Measurements from ENCODE around the gene KRT31.
"Not testable (repeated sequence)": the region's sequence is repeated elsewhere in the genome, so short reads cannot be mapped to it uniquely, and the experiment has no call there.

KRT31 gene

DNA sequence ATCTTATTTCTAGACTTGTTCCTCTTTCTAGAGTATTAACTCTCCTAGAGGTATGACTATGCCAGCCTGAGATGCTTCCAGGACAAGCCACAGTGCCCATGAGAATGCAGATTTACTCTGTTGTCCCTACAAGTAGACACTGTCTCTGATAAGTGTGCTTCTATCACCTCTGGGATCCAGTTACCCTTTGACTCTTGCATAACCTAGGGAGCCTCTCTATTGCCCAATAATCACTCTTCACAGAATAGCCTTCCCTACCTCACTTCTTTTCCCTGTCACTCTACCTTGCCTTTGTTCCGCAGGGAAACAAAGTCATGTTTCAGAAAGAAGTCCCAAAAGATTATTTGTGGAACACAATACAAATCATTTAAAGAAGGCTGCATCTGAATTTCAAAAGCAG, 13.7 kb downstream of the KRT31 start:
- DNase-seq, result no peak

DNA sequence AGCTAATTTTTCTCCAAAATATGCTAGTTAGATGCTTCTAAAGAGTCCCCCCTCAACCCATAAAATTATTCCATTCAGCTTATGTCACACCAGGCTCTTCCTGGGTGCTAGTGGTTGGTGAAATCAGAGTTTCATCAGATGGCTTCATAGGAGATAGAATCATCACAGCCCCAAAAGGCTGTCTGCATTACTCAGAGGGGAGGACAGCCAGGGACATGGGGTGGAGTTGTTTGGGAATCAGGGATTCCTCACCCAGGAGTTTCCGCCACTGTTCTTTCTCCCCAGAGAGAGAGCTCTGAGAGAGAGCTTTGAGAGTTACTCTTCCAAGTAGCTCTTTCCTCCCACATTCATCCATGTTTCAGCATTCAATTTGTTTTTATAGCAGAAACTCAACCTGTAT, 15.0 kb downstream of the KRT31 start:
- no peak for DNase-seq

DNA sequence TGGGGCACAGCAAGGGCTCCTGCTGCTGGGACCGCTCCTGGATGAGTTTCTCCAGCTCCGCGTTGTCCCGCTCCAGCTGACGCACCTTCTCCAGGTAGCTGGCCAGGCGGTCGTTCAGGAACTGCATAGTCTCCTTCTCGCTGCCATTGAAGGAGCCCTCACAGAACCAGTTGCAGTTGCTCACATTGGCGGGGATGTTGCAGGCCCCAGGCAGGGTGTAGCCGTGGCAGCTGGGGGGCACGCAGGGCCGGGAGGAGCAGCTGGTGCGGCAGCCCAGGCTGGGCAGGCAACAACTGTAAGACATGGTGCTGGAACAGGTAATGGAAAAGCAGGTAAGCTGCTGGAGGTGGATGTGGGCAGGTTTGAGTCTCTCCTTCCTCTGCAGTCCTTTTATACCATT, 15.5 kb downstream of the KRT31 start, which contains the start of gene KRT34:
TSS of gene KRT34 (minus strand) at position 364 of the 400 bp plus-strand sequence. CDS start at position 304, 60 bp downstream.
- DNase-seq, result not testable (repeated sequence)

DNA sequence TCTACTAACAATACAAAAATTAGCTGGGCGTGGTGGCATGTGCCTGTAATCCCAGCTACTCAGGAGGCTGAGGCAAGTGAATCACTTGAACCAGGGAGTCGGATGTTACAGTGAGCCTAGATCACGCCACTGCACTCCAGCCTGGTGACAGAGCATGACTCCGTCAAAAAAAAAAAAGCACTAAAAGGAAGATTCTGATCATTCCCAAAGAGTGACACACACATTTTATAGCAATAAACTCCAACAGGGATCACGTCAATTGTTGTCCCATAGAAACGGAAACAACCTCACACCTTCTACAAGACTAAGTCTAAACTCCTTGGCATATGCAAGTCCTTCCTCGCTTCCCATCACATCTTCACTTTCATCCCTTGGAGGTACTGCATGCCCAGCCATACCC, 17.3 kb downstream of the KRT31 start:
- DNase-seq, result not testable (repeated sequence)

DNA sequence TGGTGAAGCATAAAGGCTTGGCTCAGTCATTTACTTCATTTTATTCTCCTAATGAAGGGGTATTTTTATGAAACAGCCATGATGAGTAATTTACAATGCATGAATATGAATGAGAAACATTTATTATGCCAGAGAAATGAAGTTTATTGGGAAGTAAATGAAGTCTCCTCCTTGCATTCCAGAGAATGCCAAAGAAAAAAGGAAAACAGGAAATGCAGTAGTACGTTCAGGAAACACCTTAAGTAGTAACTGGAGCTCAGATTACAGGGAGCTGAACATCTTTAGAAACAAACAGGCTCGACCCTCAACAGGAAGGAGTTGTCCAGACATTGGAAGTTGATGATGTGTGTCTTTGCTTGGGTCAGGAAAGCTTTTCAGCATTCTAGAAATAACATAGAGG, 19.9 kb downstream of the KRT31 start:
- DNase-seq, result no peak

DNA sequence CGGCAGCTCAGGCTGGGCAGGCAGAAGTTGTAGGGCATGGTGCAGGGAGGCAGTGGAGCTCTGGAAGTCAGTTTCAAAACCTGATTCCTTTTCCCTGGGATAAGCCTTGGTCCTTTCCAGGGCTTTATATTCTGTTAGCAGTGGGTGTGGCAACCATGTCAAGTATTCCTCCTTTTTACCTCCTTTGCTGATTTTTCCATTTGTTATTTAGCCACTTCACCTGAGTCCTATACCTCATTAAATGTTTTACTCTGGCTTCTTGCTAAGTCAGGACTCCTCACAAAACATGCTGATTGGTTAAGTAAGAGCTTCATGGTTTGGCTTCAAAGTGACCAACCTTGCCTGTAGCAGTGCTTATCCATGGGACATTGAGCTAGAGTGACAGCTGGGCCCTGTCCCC, 27.7 kb downstream of the KRT31 start, which contains the start of gene KRT33B:
TSS of gene KRT33B (minus strand) at position 101 of the 400 bp plus-strand sequence. CDS start at position 38, 63 bp downstream.
- DNase-seq, result no peak

DNA sequence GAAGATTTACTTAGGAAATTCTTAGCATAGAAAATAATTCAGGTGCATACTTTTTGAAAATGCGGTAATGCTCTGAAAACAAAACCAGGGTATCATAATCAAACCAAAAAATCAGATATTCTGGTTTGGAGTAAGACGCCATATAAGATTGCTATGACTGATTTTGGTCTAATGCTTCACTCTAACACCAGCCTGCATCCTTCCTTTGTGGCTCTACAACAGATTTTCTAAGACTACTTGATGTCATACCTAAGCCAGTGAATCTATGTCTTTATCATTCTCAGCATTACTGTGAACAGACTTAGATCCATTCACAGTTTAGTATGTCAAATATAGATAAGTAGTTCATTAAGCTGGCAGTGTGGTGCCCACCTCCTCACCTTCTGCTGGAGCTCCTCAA, 28.4 kb downstream of the KRT31 start:
- DNase-seq, result no peak

DNA sequence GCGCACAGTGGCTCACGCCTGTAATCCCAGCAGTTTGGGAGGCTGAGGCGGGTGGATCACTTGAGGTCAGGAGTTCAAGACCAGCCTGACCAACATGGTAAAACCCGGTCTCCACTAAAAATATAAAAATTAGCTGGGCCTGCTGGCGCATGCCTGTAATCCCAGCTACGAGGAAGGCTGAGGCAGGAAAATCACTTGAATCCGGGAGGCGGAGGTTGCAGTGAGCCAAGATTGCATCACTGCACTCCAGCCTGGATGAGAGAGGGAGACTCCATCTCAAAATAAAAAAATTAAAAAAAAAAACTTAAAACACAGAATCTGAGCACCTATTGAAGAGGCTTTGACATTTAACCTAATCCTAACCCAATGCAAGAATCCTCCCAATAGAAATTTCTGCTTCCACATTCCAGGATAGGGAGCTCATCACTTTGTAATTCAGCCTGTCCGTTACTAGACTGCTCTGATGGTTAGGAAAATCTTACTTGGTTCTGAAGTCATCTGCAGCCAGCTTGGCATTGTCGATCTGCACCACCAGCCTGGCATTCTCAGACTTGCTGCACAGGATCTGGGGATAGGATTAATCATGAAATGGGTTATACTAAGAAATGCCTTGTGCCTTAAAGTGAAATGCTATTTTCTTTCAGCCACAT, 29.9 kb downstream of the KRT31 start:
- DNase-seq, result no peak

DNA sequence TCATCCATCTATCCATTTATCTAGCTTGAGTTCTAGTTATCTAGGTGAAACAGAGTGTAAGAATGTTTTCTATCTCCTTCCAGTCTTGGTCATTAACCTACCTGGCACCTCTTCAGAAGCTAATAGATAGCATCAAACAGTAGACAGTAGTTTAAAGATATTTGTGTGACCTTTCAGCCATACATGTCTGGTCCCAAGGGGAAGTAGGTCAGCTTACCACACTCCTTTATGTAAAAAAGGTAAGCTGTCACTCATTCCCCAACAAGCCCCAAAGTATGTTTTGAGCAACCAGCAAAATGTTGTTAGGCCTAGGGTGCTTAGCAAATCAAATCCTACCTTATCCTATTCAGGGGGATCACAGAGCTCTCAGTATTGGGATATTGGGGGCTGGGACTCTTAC, 31.3 kb downstream of the KRT31 start:
- DNase-seq, result no peak

DNA sequence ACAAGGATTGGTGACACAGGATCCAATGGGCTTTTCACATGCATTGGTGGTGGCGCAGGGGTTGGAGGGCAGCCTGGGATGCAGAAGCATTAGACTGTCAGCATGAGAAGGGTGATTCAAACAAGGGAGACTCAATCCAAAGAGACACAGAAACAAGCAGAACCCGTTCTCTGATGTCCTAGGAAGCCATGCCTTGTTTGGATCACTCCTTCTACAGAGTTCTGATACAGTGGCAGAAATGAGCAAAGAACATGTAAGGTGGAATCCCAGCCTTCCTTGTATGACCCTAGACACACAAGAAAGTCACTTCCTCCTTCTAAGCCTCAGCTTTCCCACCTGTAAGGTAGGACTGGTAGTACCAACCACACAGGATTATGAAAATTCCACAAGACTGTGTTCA, 33.5 kb downstream of the KRT31 start:
- DNase-seq, result no peak

DNA sequence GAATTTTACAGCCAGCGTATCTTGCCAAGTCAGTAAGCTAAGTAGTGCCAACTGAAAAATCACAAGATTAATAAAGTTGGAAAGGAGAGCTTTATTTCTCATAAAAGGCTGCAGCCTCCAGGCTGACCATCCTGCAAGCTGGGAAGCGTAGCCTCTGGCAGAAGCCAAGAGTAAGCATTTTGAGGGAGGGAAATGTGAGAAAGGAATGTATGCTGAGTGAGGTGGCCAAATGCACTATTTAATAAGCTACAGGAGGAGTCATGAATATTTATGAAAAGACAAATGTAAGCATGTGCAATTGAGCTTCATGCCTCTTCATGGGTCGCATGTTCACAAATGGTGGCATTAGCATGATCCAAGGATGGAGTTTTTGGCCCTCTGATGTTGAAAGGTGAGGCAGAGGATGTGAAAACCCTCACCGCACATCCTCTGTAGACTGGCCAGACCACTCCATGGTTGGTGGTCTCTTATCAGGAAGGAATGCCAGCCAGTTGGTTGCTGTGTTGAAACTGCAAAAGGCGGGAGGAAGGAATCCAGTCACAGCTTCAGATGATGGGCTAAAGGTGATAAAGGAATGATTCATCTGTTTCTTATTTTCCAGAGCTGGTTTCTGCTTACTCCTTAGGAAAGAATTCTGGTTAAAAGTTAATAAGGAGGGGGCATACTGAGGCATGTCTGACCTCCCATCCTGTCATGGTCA, 37.0 kb downstream of the KRT31 start:
- no peak for DNase-seq

DNA sequence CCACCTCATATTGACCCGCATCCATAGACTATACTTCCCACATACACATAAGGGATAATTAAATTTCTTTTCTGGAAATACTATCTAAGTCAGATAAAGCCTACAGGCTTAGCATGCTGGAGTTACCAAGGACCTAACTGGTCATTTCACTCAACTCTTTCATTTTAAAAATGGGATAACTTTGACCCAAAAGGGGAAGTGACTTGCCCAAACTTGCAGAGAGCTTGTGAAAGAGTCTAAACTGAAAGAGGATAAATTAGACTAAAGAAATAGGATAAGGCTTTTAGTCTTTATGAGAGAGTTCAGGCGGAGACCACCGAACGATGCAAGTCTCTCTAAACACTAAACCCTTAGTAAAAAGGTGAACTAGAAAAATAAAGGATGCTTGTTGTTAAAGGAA, 42.9 kb downstream of the KRT31 start:
- DNase-seq, result peak; percentile 20 to 34

DNA sequence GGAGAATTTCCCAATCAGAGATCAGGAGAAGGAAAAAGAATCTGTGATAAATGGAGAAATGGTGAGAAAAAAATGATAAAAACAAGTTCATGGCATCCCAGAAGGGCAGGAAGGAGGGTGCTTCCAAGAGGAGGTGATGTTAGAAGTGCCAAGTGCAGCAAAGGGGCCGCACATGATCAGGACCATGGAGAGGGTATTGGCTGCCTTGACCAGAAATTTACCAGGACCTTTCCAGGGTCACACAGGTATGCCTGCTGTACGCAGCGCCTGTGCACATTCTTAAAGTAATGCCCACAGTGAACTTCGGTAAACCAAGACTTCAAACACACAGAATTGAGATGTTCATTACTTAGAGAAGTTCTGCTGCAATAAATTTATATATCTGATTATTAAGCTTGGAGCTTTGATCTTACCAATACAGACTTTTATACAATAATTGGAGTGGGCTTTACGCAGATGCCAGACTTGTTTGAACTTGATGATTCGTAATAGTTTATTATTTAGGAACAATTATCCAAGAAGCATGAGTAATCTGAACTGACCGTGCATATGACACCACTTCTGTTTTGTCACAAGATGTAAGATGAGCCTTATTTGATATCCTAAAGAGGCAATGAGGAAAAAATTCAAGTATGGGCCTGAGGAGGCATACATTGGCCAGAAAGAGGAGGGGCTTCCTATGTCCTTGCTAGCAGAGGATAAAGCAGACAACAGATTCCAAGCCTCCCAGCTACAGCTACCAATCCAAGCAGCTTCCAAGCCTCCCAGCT, 44.6 kb downstream of the KRT31 start:
- DNase-seq, result no peak

DNA sequence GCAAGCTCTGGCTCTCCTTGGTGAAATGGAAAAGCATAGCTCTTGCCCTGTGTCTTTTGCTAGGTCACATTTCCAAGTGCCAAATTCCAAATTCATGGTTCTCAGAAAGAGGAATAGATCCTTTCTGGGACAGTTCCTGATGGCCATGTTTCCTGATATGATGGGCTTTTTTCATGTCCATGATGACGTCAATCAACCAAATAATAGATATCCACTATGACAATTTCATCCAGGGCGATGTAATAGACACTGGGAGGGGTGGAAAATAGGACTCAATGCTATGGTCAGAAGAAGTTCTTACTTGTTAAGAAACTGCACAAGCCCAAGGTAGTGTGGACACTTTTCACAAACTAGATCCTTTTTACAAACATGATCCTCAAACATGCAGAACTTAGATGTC, 46.2 kb downstream of the KRT31 start:
- DNase-seq, result no peak

DNA sequence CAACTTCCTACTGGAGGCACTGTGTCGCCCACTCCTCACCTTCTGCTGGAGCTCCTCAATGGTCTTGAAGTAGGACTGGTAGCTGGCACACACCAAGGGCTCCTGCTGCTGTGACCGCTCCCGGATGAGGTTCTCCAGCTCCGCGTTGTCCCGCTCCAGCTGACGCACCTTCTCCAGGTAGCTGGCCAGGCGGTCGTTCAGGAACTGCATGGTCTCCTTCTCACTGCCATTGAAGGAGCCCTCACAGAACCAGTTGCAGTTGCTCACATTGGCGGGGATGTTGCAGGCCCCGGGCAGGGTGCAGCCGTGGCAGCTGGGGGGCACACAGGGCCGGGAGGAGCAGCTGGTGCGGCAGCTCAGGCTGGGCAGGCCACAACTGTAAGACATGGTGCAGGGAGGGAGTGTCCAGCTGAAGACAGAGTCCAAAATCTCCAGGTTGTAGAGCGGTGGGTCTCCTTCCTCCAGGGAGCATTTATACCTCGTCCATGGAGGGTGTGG, 47.0 kb downstream of the KRT31 start, which contains the start of gene KRT33A:
TSS of gene KRT33A (minus strand) at position 448 of the 498 bp plus-strand sequence. CDS start at position 387, 61 bp downstream.
- DNase-seq, result not testable (repeated sequence)

DNA sequence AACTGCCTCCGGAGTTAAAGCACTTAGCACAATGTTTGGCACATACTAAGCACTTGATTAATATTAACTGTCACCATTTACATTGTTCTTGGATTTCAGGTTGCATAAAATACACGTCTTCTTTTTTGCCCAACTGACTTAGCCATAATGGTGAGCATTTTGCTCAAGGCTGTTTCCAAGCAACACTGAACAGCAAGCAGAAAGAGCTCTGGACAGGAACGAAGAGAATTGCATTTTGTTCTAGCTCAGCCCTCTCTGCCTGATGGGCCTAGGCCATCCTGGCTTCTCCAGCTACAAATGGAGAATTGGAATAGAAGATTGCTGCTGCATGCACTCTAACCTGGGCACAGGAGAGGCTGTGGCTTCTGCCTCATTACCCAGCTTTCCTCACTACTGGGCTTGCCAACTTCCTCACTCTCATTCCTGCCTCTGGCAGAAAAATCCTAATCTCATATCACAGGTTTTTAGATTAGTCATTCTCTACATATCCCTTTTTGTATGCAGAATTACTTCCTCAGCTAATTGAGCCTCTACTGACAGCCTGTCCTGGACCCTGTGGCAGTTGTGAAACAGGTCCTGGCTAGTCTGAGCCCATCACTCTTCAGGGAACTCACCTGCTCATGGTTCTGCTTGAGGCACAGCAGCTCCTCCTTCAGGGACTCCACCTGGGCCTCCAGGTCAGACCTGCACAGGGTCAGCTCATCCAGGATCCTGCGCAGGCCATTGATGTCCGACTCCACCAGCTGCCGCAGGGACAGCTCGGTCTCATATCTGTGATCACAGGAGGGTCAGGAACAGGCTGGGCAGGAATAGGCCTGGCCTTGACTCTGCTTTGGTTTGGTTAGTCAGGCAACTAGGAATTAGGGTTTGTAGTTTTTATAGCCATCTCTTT, 49.3 kb downstream of the KRT31 start:
- no peak for DNase-seq

DNA sequence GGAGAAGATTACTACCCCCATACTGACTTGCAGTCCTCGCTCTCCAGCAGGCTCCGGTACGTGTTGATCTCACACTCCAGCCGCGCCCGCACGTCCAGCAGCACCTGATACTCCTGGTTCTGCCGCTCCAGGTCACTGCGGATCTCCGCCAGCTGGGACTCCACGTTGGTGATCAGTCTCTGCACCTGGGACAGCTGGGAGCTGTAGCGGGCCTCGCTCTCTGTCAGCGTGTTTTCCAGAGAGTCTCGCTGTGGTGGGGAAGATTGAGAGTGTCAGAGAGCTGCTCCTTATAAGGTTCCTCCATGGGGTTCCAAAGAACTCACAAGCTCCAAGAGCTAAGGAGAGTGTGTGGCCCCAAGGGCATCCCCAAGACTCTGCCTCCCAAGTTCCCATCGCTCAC, 51.0 kb downstream of the KRT31 start:
- not testable (repeated sequence) for DNase-seq

DNA sequence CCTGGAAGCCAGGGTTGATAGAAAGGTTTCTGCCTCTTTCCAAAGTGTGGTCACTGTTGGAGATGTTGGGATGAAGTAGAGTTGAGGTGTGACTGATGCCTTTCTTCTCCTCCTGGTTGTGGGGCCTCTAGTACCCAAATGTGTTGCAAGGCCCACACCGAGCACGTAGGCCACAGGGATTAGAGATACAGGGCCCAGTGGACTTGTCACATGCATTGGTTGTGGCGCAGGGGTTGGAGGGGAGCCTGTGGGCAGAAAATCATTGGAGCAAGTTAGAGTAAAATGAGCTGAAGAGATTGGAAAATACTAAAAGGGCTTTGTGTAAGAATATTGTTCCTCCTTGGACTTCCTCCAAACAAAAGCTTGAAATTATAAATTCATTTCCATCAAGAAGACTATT, 51.4 kb downstream of the KRT31 start:
- DNase-seq, result no peak
